H1 (cell line): ENCODE results near the gene PLP2. TPM values are rescaled to one million over a fixed set of nuclear protein-coding genes. Genes with fewer than 3 reads are reported as not detected.

Experiments
- GABPA ChIP-seq: IDR thresholded peaks from 2 replicates; pipeline ENCODE4 v1.6.1; 2011; ENCODE audit warnings: mild to moderate bottlenecking, low read length, moderate library complexity, borderline replicate concordance; ENCODE audit not compliant: insufficient read depth
- polyA plus RNA-seq, 7 experiments: library from polyadenylated mRNA; depleted of rRNA in 3 of 7; stranded (reverse) in 5 of 7; unstranded in 2 of 7; fragments of >200 nt in 5 of 7; fragments of 200-250 nt in 2 of 7; gene quantifications; 1 replicate in 5 of 7; 2 replicates in 1 of 7; 4 replicates in 1 of 7; pipeline versions ENCODE4 v1.2.1 to v1.2.3, GENCODE V29; 2011 to 2013; ENCODE audit warnings: missing spikeins in 2 of 7, mixed read lengths in 2 of 7
- total RNA-seq: library from RNA; stranded (reverse); fragmentation: NEBNext Ultra II Directional; extraction: Animal tissue kit (Norgen Biotek cat#: 25700); gene quantifications from 2 replicates; pipeline ENCODE4 v1.2.1, GENCODE V29; 2021

The PLP2 gene
- total and polyA plus RNA-seq, 2 of the 8 experiments (the other 6 are each of a cell fraction or from before 2014, with no cell fraction given) = 10.3 to 23.4 TPM

- no peak for TF ChIP-seq GABPA
- TF ChIP-seq, all 59 proteins: peak for 0
These were observed 31.8 kb downstream of the PLP2 start (continued) for GRCh38 chrX:49203536-49203935.
